Activated T-cell treated with anti-CD3 and anti-CD28 coated beads, Interleukin-2, amount 50 U/mL, for 1 hour (primary cell): ENCODE data around the gene CNGA1.

Source experiments
- DNase-seq: peaks from one replicate; pipeline ENCODE4 v3.0.0-alpha.2; 2020

Gene CNGA1

DNA sequence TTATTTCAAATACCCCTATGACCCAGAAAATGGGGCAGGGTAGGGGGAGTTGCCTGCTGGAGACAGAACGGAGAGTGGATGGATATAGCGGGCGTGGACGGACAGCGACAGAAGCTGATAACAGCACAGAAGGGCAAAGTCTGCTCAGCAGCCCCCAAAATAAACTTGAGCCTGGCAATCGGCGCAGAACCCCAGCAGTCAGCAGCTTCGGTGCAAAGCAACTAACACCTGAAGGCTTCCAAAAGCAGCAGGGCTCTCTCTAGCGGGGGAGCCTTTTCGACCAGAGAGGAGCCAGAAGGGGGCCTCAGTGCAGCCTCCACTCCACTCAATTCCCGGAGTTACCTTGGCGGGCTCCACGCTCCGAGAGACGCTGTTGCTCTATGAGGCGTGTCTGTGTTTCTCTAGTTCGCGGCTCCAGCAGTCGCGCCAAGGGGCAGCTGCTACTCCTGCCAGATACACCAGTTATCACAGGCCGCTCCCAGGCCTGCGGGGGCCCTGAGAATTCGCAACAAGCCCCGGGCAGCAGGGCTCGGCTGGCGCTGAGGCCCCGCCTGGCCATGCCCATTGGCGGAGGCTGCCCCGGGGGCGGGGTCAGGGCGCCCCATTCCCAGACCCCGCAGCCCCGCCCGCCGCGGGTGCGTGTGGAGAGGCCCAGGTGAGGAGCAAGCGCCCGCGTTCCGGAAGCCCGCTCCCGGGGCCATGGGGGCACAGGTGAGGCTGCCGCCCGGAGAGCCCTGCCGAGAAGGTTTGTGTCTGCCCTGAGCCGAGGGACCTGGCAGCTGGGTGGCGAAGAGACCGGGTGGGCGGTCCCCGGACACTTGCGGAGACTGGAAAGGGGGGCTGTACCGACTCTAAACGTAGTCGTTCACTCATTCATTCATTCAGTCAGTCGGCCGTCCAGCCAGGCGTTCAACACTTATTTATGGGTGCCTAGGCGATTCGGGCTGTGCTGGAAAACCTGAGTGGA, at the start of gene CNGA1, which contains the start of gene NIPAL1:
Gene CNGA1, minus strand, starts transcription at position 541 of the 967 bp plus-strand sequence. CDS start 63,992 bp downstream, outside the sequence.
Gene NIPAL1, plus strand, starts transcription at position 632 of the 967 bp plus-strand sequence. Its CDS starts 68 bp downstream, at position 700.
- peak; percentile 81 for DNase-seq

GRCh38 chr4:48065587-48066052, 49.1 kb upstream of the CNGA1 start:
- DNase-seq: no peak

DNA sequence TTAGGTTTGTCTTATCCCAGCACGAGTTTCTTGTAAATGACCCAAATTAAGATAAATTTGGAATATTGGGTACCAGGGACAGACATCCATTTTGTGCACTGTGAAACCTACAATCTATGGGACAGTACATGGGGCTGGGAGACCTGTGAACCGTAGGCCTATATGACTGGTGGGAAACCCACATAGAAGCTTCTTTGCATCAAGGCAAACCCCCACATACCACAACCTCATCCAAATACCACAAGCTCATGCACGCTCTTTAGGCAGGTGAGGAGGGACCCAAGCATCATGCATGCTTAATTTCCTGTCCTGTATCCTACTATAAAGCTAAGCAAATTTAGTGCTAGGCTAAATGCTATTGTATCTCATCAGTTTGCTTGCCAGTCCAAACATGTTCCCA, 47.9 kb upstream of the CNGA1 start:
- DNase-seq: no peak

DNA sequence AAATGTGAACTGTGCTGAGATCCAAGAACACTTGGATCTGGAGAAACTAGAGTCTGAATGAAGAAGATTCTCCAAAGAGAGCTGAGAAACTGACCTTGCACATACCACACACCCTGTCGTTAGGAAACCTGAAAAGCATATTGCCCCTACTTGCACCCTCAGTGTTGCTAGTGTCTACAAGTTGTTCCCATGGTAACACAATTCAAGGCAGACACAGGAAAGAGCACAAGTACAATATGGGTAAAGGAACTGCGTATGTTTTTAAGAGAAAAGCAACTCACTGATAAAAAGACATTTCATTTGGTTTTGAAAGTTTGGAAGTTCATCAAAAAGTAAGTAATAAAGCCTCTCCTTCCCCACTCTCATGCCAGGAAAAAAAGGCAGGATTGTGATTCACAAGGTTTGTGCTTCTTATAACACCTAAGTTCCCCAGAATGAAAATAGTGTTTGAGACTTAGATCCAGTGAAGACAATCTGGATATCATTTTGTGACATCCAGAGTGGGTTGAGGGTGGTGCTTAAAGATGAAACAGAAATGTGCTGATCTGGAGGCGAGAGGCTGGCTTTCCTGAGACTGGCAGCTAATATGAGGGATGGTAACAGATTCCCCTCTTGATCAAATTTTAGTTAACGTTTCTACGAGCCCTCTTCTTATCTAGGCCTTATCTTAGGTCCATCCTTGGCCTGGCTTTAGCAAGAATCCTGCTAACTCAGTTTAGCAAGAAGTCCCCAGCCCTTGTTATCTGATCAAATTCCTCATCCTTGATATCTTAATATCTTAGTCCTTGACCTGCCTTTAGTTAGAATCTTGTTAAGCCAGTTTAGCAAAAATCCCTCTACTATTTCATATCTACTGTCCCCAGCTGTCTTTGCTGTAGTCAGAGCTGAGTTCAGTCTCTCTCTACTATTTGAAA, 42.4 kb upstream of the CNGA1 start:
- DNase-seq: no peak

GRCh38 chr4:48051078-48051477, 34.6 kb upstream of the CNGA1 start:
- DNase-seq: no peak

- DNase-seq: no peak
Measured at GRCh38 chr4:48049483-48049882, 33.0 kb upstream of the CNGA1 start.

GRCh38 chr4:48047896-48048295, 31.4 kb upstream of the CNGA1 start:
- no peak for DNase-seq

DNA sequence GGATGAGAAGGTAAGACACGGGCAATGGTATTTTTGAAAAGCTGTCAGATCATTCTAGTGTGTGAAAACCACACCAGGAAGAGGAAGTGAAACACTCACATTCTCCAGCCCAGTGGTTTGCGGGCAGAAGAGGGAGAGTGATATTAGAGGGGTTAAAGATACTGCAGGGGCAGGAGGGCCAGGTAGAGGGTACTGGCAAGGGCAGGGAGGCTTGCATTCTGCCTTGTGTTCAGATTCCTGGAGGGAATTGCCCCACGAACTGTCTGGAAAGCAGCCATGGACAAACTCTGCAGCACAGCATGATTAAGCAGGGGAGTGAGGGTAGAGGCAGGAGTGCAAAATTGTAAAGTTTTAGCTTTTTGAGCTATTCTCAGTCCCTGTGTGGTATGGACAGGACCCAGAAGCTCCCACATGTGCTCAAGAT, 31.0 kb upstream of the CNGA1 start:
- peak; percentile 55 for DNase-seq

- DNase-seq: no peak
Measured at GRCh38 chr4:48046059-48046458, 29.6 kb upstream of the CNGA1 start.

GRCh38 chr4:48044298-48044697, 27.8 kb upstream of the CNGA1 start:
- DNase-seq: no peak

GRCh38 chr4:48043504-48043903, 27.0 kb upstream of the CNGA1 start:
- no peak for DNase-seq

DNA sequence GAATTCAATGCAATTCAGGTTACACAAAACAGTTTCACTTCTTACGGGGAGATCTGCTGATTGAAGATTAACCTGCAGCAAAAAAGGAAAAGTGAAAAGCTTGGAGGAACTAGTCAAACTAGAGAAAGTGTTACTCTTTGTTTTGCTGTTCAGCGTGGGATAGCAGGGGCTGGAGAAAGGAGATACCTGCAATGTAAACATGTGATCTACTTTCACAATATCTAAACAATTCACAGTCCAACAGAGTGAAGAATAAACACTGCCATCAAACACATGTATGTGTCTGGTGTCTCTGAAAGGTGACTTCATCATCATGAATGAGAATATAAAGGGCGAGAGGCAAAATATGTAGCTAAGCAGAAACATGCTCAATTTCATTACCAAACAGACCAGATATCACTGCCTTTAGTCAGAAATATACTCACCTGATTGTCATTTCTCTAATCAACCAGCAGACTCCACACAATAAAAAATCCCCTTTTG, 26.5 kb upstream of the CNGA1 start:
- DNase-seq: no peak

GRCh38 chr4:48041535-48042137, 25.2 kb upstream of the CNGA1 start:
- no peak for DNase-seq

GRCh38 chr4:48039561-48039960, 23.1 kb upstream of the CNGA1 start:
- no peak for DNase-seq

- DNase-seq: no peak
Measured at GRCh38 chr4:48038666-48039065, 22.2 kb upstream of the CNGA1 start.

- DNase-seq: no peak
Measured at GRCh38 chr4:48037117-48037462, 20.6 kb upstream of the CNGA1 start.

- DNase-seq: no peak
Measured at GRCh38 chr4:48035952-48036351, 19.5 kb upstream of the CNGA1 start.

DNA sequence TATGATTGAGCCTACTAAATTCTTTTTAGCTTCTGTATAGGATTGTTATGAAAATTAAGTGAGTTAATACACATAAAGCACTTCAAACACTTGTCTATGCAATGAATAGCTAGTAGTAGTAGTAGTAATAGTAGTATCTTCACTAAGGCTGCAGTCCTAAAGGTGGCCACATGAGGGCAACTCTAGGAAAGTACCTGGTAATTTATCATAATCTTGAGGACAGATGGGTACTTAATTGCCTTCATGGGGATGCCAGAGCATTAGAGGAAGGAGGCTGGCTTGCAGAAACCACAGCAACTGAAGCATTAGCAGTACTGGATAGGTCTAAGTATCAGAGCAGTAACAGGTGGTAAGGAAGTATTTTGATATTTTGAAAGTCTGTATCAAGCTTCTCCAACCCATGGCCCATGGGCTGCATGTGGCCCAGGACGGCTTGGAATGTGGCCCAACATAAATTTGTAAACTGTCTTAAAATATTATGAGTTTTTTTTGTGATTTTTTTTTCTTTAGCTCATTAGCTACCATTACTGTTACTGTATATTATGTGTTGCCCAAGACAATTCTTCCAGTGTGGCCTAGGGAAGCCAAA, 17.4 kb upstream of the CNGA1 start:
- DNase-seq: peak; percentile 52

- DNase-seq: no peak
Measured at GRCh38 chr4:48033412-48033811, 16.9 kb upstream of the CNGA1 start.

DNA sequence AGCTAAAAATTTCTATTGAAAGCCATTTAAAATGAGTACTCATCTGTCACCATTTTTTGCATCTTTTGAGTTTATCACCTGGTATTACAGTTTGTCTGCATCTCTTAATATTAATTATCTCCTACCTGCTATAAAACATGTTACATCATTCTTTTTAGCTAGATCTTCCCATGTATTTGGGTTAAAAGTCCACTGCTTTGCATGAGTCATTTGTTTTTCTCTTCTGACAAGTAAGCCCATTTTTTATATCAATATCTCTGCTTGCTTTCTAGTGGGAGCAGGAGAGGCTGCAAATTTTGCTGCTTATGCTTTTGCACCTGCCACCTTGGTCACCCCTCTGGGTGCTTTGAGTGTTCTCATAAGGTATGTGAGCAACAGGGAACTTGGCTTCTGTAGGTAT, 16.2 kb upstream of the CNGA1 start:
- no peak for DNase-seq

DNA sequence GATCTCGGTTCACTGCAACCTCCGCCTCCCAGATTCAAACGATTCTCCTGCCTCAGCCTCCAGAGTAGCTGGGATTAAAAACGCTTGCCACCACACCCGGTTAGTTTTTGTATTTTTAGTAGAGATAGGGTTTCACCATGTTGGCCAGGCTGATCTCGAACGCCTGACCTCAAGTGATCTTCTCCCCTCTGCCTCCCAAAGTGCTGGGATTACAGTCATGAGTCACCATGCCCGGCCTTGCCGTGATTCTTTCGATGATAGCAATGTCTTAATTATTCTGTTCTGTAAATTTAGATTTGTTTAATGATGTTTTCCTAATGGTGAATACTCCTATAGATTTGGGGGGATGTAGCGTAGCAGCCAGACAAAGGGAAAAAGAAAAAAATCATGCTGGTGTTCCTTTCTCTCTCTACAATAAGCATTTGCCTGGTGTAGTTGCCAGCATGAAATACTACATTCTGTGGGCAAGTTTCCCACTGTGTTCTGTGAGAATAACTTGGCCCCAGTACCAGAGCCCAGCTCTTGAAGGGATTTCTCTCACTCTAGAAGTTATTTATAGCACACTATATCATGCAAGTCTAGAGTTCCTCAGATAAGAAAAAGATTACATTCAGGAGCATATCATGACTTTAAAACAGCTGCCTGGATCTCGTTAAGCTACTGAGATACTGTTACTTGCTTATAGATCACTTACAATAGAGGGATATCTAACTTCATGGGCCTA, 15.5 kb upstream of the CNGA1 start:
- no peak for DNase-seq

- no peak for DNase-seq
Measured at GRCh38 chr4:48030470-48030869, 14.0 kb upstream of the CNGA1 start.
